ENCODE measurements around the gene ZNF507.
"Not testable (repeated sequence)": the region's sequence is repeated elsewhere in the genome, so short reads cannot be mapped to it uniquely, and the experiment has no call there.

The ZNF507 gene

DNA sequence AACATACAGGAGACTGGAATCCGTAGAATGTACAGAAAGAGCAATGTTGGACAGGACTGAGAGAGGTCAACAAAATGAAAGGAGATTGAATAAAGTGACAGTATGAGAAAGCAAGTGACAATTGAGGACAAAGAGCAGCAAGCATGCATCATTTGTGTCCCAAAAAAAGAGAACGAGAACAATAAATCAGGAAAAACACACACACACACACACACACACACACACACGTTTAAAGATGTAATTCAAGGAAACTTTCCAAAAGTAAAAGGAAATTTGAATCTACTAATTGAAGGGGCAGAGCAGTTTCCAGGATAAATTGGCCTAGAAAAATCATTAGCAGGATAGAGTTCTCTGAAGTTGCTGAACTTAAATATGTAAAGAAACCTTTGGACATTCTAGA is 77.0 kb downstream of the ZNF507 start:
- no peak overlapping the region for H3K4me3 ChIP-seq (ENCODE audit: low read length)
- no peak for TF ChIP-seq ZNF274 (IDR thresholded peaks at IDR 0.05; ENCODE audit: low read depth, low read length)

DNA sequence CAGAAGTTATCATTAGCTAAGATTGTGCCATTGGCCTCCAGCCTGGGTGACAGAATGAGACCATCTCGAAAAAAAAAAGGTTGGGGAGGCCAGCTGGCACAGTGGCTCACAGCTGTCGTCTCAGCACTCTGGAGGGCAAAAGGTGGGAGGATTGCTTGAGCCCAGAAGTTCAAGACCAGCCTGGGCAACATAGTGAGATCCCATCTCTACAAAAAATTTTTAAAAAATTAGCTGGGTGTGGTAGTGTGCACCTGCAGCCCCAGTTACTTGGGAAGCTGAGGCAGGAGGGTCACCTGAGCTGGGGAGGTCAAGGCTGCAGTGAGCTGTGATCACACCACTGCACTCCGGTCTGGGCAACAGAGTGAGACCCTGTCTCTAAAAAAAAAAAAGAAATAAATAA is 78.5 kb downstream of the ZNF507 start:
- not testable (repeated sequence) for H3K4me3 ChIP-seq (ENCODE audit: low read length)

GRCh38 chr19:32427536-32427935 is 82.1 kb downstream of the ZNF507 start:
- H3K4me3 ChIP-seq (ENCODE audit: low read length) = no peak overlapping the region
- TF ChIP-seq ZNF274 (IDR thresholded peaks at IDR 0.05; ENCODE audit: low read depth, low read length) = no peak

GRCh38 chr19:32436692-32437091 is 91.3 kb downstream of the ZNF507 start:
- no peak for TF ChIP-seq ZNF274 (IDR thresholded peaks at IDR 0.05; ENCODE audit: low read depth, low read length)
- H3K4me3 ChIP-seq (ENCODE audit: low read length) = no peak overlapping the region

GRCh38 chr19:32437096-32437495 is 91.7 kb downstream of the ZNF507 start:
- no peak for TF ChIP-seq ZNF274 (IDR thresholded peaks at IDR 0.05; ENCODE audit: low read depth, low read length)
- H3K4me3 ChIP-seq (ENCODE audit: low read length) = no peak overlapping the region
